Activated CD8-positive, alpha-beta memory T cell treated with anti-CD3 and anti-CD28 coated beads for 48 hours (primary cell): ENCODE results near the gene TBX15.
"Not testable (repeated sequence)": the region's sequence is repeated elsewhere in the genome, so short reads cannot be mapped to it uniquely, and the experiment has no call there.

ENCODE experiments used
- DNase-seq, 3 experiments: peaks; one replicate each; pipeline ENCODE4 v3.0.0-alpha.2; 2020; ENCODE audit warnings: low read depth in 2 of 3, low spot score in 2 of 3

Gene TBX15

DNA sequence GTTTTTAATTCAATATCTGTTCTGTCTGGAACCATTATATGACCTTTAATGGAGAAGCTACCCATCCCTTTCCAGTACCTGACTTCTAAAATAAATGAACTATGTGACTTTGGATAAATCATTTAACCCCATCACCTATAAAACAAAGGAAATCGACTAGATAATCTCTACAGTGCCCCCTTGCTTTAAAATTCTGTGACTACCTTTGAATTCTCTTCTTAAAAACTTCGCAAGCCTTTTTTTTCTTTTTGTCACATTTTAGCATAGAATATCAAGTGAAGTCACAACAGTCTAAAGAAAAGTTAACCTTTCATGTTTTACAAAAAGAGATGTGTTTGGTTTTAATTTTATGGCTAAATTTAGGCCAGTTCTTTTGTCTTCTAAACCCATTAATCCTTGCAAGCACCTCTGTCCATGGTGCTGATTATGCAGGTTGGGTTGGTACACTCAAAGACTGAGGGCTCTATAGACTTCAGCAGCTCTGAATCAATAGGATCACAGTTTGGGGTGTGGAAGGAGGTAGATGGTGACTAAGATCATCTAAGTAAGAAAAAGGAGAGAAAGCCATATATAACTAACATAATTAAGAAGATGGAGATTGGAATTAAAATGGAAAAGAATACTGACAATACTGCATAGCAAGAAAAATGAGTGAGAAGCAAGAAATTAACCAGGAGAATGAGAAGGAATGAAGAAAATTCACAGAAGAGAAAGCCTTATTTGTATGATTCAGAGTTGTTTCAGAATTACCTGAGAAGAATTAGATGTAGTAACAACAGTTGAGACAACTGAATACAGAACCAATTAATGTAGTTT, 59.2 kb downstream of the TBX15 start:
- DNase-seq: no peak

DNA sequence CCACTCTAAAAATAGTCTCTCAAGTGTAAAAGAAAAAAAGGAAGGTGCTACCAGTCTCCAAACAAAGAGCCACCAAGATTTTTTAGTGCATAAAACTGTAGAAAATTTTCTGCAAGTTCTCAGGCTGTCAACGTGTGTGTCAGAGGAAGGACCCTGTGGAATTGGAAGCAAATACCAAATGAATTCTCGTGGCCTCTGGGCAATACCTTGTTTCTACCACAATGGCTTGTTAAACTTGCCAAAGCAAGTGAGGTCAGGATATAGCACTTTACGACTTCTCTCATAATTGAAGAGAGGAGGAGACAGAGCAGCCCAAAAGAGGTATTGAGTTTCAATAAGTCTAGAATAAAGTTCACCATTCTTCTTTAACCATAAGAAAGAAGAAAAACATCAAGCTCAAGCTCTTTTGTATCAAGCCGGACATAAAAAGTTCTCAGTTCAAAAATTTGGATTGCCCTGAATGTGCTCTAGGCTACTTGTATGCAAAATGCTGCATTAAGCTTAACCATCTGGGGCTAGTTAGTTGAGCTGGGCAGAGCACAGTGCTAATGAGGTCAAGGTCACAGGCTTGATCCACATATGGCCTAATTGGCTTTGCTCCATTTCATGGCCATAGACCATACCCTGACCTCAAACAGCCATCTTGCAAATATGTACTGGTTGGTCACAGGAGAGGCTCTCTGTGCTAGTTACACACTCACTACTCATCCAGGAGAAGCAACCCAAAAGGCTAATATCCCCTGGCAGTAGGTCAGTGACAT, 60.5 kb downstream of the TBX15 start:
- DNase-seq: no peak

DNA sequence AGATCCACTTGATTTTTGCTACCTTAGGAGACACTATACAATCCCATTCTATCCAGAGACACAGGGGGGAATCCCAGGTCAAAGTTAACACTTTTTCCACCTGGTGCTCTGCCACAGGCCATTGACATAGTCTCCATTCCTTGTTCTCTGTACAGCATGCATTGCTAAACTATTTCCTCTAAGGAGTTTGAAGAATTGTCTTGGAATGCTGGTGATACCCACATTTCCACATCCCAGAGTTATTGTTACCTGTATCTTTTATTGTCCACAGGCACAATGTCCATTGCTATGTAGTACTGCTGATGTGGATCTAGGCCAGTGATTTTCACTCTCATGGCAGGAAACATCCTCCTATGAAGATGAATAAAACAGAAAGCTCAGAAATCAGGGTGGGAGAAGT, 61.9 kb downstream of the TBX15 start:
- DNase-seq: no peak

DNA sequence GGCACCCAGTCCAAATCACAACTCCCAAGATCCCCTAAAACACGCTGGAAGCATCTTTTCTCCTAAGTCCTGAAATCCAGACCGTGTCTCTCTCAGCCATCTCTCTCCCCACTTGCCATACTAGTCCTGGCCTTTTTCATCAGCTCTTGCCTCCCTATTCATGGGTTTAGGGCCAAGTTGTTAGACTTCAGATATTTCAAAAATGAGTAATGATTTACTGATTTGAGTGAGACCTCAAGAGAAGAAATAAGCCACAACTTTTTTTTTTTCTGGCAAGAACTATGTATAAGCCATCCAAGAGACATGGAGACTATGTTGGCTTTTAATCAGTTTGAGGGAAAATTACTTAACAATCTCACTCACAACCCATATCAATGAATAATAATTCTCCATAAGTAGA, 62.5 kb downstream of the TBX15 start:
- DNase-seq: no peak

DNA sequence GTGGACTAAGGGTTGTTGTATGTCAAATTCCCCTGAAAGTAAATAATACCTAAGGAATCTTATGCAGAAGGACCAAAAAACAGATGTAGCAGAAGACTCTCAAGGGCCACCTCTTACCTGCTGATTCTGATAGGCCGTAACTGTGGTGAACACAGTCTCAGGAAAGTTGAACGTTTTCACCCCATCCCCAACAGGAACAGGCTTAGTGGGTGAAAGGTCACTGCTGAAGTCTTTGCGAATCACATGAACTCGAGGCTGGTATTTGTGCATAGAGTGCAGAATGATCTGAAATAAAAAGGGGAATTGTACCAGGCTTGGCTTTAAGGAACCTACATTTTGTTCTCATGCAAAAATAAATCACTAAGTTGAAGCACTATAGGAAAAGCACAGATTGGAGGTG, 64.8 kb downstream of the TBX15 start:
- no peak for DNase-seq

DNA sequence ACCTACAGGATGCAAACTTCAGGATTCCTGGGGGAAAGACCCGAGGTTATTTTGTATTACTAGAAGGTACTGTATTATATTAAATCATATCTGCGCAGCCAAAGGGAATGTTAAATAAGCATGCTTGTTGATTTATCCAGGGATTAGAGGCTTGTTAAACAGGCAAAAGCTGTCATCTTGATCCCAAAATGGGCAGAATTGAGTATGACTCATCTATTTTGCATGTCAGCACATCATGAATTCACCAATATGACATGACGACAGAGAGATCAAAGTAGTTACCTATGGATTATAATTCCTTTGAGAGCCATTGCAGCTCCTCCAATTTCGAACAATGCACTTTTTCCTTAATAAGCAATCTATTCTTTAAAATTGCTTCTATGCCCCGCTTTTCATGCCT, 66.1 kb downstream of the TBX15 start:
- DNase-seq: no peak

DNA sequence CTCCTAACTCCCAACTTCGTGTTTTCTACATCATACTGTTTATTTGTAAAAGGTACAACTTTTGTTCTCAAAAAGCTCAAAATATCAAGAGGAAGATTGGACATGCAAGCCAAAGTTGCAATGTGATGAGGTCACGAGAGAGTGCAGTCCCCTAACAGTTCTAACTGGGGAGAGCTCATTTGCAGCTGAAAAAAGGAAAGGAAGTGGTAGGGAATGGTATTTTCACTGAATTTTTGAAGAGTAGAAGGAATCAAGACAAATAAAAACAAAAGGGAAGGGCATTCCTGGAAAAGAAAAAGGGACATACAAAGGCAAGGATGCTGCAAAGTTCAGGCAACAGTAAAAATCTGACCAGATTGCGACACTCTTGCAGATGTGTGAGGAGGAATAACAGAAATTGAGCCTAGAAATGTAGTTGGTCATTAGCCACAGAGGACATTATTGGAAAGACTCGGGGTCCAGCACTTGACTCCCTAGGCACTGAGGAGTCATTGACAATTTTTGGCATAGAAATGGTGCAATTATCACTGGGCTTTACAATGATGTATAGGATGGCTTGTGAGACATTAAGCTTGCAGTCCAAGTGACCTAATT, 67.9 kb downstream of the TBX15 start:
- DNase-seq: no peak

DNA sequence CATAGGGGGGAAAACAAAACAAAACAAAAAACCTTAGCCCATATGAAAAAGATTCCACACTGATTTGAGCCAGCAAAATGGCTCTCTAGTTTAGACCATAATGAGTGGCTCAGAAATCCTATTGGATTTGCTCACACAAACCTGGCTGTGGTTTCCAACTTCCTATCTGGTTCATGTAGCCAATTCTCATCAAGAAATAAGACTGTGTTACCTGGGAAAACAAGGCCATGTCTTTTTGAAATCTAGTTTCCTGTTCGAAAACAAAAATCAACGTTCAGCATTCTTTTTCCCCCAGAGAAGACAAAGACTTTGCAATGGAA, 69.2 kb downstream of the TBX15 start:
- no peak for DNase-seq

DNA sequence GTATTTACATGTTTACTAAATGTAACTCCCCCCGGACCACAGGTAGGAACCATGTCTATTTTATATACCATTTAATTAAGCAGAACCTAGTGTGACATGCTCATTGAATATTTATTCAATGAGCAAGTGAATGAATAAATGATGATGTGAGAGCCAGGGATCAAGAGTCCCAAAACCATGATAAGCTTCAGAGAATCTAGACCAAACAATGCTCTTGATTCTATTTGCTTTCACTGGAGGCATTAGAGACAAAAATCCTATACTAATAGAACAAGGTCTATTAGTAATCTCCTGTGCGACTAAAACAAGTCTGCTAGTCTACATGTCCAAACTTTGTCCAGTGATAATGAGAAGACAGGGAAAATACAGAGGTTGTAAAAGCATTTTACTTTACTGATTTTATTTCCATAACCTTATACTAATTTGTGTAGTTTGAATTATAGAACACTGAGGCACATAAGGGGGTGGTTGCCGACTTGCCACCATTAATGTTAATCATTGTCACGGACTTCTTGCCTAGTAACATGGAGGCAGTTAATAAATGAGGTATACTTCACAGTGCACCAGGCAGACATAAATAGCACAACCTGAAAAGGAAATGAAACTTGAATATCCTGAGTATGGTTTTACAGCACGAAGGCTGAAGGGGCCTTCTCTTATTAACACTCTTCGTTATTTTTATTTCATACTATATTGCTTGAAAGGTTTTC, 69.8 kb downstream of the TBX15 start:
- no peak for DNase-seq

DNA sequence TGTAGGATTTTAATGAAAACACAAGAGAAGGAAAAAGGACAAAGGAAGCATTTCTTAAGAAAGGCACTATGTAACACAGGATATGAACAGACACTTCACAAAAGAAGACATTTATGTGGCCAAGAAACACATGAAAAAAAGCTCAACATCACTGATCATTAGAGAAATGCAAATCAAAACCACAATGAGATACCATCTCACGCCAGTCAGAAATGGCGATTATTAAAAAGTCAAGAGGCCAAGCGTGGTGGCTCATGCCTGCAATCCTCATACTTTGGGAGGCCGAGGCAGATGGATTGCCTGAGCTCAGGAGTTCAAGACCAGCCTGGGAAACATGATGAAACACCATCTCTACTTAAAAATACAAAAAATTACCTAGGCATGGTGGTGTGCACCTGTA, 71.8 kb downstream of the TBX15 start:
- not testable (repeated sequence) for DNase-seq

DNA sequence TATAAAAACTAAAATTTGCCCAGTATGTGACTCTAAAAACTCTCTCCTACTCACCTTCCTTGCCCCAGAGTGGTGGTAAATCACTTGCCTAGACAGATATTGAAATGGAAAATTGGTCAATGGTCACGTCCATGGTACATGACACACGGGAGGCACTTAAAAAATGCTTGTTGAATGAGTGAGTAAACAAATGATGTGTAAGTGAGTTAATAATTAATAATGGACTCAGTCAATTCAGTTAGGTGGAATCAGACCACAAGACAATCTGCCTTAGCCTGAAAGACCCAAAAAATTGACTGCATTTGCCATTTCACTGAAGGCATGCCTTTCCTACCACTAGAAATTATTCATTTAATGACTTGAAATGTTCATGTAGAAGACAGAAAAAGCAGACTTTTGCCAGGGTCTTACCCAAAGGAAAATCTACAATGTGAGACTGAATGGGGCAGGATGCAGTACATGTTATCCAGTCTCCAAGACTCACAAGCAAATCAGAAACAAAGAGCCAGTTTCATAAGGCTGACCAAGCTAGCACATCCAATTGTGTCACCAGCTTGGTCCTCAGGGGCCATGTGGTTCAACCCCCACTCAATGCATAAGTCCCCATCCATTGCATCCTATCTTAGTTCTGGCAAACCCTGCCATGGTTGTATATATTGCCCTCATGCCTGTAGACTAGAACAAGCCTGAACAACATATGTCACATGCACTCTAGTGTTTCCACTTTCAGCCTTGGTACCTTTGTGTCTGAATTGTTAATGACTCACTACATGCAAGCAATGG, 73.6 kb downstream of the TBX15 start:
- DNase-seq: no peak

DNA sequence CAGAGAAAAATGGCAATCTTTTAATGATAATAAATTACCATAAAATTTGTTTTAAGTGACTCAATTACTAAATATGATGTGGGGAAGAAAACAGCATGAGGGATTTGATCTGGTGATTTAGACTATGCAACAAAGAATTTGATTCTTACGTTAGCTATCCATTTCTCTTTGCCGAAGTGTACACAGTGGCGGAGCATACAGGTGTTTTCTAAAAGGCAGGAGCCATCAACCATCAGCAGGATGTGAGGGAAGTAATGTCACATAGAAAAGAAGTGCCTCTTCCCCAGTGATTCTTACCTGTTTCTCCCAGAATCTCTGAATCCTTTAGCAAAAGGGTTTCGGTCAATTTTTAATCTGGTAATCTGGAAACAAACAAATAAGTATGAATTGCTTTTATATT, 74.3 kb downstream of the TBX15 start:
- DNase-seq: no peak

DNA sequence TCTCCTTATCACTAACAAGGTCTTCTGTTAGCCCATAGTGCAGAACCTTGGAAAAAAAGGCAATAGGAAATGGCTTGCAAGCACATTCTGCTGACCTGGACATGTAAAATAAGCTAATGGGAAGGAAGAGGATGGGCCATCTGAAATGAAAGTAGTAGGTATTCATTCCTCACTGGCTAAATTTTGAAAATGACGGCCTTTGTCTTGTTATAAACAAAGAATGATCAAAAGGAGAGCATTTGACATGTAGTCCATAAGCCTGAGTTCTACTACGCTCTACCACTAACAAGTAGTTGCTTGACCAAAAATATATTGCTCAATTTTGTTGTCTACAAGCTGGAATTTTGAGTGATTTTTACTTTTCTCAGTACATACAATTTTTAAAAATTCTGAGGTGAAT, 75.6 kb downstream of the TBX15 start:
- DNase-seq: no peak

DNA sequence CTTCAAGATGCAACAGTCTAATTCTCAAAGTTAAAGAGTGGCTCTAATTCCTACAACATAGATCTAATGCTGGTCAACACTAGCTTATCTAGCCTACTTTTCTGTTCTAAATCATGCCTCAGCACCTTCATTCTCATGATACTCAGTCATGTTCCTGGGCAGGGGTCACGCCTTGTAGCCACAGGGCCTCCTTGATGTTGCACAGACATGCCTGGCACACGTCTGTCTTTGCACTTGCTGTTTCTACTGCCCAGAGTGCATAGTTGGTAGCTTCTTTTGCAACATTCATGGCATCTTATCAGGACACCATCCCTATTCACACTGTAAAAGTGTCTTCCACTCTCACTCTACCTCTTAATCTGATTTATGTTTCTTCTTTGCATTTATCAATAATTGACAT, 76.6 kb downstream of the TBX15 start:
- no peak for DNase-seq

DNA sequence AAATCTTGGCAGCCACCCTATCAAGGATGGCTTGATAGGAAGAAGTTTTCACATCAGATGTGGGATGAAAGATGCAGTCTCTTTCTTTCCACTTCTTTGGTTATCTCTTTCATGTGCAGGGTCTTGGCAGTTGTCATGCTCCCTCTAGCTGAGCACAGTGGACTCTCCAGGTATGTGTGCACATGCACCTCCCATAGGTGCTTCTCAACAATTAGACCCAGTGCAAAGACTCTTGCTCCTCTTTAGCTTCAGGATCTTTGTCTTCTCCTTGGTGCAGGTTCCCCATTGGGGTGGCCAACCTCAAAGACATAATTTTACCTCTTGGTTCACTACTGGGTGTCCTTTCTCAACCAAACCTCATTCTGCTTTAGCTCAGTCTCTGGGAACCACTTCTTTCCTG, 80.7 kb downstream of the TBX15 start:
- no peak for DNase-seq

DNA sequence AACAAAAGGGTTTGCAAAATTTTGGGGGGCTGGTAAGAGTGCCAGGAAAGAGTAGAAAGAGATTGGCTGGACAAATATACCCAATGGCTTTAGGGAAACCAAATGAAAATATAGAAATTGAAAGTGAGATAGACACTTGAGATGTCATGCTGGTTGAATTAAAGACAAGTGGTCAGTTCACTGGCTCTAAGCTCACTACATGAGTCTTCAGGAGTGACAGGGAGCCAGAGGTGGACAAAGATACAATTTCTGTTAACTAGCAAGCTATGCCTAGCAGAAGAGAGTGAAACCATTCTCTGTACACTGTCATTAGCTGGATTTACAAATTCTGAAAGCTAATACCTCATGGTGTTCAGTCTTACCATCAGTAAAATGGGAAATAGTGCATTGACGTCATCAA, 82.5 kb downstream of the TBX15 start:
- no peak for DNase-seq

DNA sequence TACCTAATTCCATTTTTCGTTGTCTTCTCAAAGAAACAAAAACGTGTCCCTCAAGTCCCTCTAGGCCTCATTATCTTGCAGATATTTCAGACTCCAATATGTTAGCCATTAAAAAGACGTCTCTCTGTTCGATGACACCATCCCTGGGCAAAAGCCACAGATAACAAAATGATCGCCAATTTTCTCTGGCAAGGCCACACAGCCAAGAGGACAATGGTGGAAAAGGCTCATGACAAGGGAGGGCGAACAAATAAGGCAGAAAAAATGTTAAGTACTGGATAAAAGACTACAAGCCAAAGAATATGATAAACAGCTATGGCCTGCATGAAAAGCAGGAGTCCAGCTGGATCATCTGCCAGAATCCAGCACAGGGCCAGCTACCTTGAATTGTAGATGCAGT, 82.9 kb downstream of the TBX15 start:
- no peak for DNase-seq

DNA sequence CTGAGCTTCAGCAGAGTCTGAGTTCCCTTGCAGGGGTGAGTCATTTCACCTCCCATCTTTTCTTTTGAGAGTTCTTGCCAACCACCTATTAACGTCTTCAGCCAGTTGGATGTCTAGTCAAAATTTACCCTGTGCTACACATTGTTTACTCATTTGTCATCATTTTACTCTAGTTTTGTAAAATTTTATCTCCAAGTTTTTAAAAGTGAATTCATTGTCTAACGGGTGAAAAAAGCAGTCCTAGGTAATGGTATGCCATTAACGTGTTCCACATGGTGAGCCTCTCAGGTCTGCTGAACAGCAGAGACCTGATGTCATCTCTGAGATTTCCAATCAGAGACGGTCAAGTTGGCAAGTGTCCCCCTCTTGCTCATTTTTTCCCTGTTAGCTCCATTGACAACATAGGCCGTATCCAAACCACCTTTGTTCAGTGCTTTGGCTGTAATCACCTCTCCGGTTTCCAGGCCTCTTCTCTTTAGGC, 85.4 kb downstream of the TBX15 start:
- no peak for DNase-seq

DNA sequence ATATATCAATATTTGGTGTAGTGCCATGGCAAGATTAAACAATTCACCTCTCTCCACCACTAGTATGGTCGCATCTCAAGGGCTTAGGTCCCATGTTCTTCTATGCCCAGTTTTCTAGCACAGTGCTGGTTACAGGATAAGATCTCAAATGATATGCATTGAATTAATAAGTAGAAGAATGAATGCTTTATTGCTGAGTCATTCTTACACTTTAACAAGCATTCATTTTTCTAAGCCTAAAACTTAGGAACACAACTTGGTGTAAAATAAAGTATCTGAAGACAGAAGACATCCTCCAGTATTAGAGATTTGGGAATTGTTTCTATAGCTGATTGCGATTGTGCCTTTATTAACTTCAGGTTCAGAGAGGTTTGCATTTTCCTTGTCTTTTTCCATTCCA, 85.8 kb downstream of the TBX15 start:
- DNase-seq: no peak

DNA sequence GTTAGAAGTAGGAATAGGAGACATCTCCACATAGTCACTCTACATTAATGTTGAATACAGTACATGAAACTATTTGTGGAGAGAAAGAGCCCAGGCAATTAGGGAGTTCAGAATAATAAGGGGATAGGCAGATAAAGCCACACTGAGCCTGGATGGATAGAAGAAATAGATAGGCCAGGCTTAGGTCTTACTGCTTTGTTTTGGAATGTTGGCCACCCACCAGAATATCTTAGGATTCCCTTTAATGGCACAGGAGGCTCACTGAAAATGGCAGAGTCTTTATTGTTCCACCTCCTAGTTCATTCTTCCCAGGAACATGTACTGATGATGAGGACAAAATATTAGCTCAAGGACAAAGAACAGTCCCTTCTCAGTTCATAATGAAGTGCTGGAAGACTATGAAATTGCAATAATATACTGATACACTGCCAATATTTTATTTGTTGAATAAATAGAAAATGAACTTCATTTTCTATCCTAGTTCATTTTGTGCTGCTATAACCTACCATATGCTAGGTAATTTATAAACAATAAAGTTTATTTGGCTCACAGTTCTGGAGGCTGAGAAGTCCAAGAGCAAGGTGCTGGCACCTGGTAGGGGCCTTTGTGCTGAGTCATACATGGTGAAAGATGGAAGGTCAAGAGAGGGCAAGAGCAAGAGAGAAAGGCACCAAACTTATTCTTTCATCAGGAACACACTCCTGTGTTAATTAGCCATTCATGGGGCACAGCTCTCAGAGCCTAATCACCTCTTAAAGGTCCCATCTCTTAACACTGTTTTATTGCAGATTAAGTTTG, 87.3 kb downstream of the TBX15 start:
- no peak for DNase-seq
